Endothelial cell of umbilical vein (primary cell): Measurements from ENCODE around the gene MACO1. TPM values are rescaled to one million over a fixed set of nuclear protein-coding genes. Genes with fewer than 3 reads are reported as not detected.

Experiments used
- BruUV-seq: library from RNA; stranded (reverse); fragments of 400-500 nt; replicated peaks from 2 replicates; lab custom pipeline; 2021; lab: Mats Ljungman, UMichigan
- CTCF ChIA-PET: fragments of 300-600, 350-600 bp; sonication (Branson Sonifier 250); formaldehyde crosslinking; loops from one replicate; lab custom pipeline; 2021; ENCODE audit warnings: antibody characterized with exemption, inconsistent platforms; lab: Charles Lee
- POLR2A ChIA-PET: fragments of 300-600, 350-600 bp; sonication (Branson Sonifier 250); formaldehyde crosslinking; loops from one replicate; lab custom pipeline; 2021; ENCODE audit warnings: antibody characterized with exemption, inconsistent platforms; lab: Charles Lee
- DNase-seq: peaks from one replicate; pipeline ENCODE4 v3.0.0-alpha.2; 2011; ENCODE audit warnings: low read depth, low spot score
- FAIRE-seq: peaks from 2 replicates; lab custom pipeline; 2011; peaks lifted over from hg19 to GRCh38; lab: Jason Lieb, UNC
- H2AFZ ChIP-seq: 2 replicates; pipeline ENCODE4 v1.6.0; 2012; ENCODE audit warnings: low read depth, low read length, control low read depth, inconsistent platforms
- H3K27ac ChIP-seq: 2 replicates; pipeline ENCODE4 v1.5.1; 2011; ENCODE audit warnings: low read depth, mild to moderate bottlenecking, control low read depth, low read length, moderate library complexity; ENCODE audit not compliant: insufficient read depth
- H3K27me3 ChIP-seq, 2 experiments: 2 replicates each; pipeline versions ENCODE4 v1.6.0 to v1.6.1; 2011; ENCODE audit warnings: low read length in 2 of 2, mixed read lengths in 1 of 2; ENCODE audit not compliant: control insufficient read depth in 2 of 2, insufficient read depth in 2 of 2
- H3K36me3 ChIP-seq, 2 experiments: 2 replicates in 1 of 2; 3 replicates in 1 of 2; pipeline ENCODE4 v1.5.1; 2011; ENCODE audit warnings: low read length in 2 of 2, mild to moderate bottlenecking in 1 of 2, moderate library complexity in 1 of 2; ENCODE audit not compliant: control insufficient read depth in 2 of 2, insufficient read depth in 2 of 2; ENCODE audit errors: extremely low read depth in 1 of 2
- H3K4me1 ChIP-seq: 3 replicates; pipeline ENCODE4 v1.5.1; 2011; ENCODE audit warnings: mild to moderate bottlenecking, low read length; ENCODE audit not compliant: control insufficient read depth, insufficient read depth; ENCODE audit errors: extremely low read depth
- H3K4me2 ChIP-seq: 2 replicates; pipeline ENCODE4 v1.6.1; 2011; ENCODE audit warnings: low read length, control low read depth, mixed read lengths; ENCODE audit not compliant: insufficient read depth
- H3K4me3 ChIP-seq, 3 experiments: fragments of 200-600 bp in 1 of 3; sonication (generic), shearing (Covaris generic) in 1 of 3; replicated peaks in 1 of 3; 2 replicates each; pipeline ENCODE4 v1.5.1; 2011 to 2016; ENCODE audit warnings: control low read depth in 3 of 3, low read length in 3 of 3, mild to moderate bottlenecking in 2 of 3, inconsistent platforms in 1 of 3, low read depth in 1 of 3, moderate library complexity in 1 of 3; ENCODE audit not compliant: insufficient read depth in 1 of 3
- H3K79me2 ChIP-seq: 2 replicates; pipeline ENCODE4 v1.6.0; 2012; ENCODE audit warnings: low read length, inconsistent platforms; ENCODE audit not compliant: control insufficient read depth, insufficient read depth
- H3K9ac ChIP-seq: replicated peaks from 2 replicates; pipeline ENCODE3; 2011; ENCODE audit warnings: low read length, control low read depth; ENCODE audit not compliant: insufficient read depth; ENCODE audit errors: extremely low read depth
- H3K9me1 ChIP-seq: replicated peaks from 3 replicates; pipeline ENCODE4 v1.6.0; 2011; ENCODE audit warnings: mild to moderate bottlenecking, low read length; ENCODE audit not compliant: control insufficient read depth, insufficient read depth; ENCODE audit errors: extremely low read depth
- H3K9me3 ChIP-seq: replicated peaks from 2 replicates; pipeline ENCODE4 v1.5.1; 2012; ENCODE audit warnings: low read length, inconsistent platforms; ENCODE audit not compliant: control insufficient read depth, insufficient read depth
- H4K20me1 ChIP-seq: replicated peaks from 2 replicates; pipeline ENCODE3; 2011; ENCODE audit warnings: mild to moderate bottlenecking, low read length; ENCODE audit not compliant: control insufficient read depth, insufficient read depth; ENCODE audit errors: extremely low read depth
- CTCF ChIP-seq, 2 donors: IDR thresholded peaks; 1 replicate in 1 of 2; 2 replicates in 1 of 2; pipeline ENCODE4 v1.5.1; 2011; ENCODE audit warnings: low read length in 2 of 2, mild to moderate bottlenecking in 2 of 2, moderate library complexity in 2 of 2, control low read depth in 1 of 2, inconsistent platforms in 1 of 2, low read depth in 1 of 2; ENCODE audit not compliant: insufficient read depth in 1 of 2; ENCODE audit errors: extremely low read depth in 1 of 2
- FOS ChIP-seq: IDR thresholded peaks from 2 replicates; pipeline ENCODE4 v1.6.1; 2011; ENCODE audit warnings: mild to moderate bottlenecking, low read length, moderate library complexity, borderline replicate concordance; ENCODE audit not compliant: insufficient read depth
- GATA2 ChIP-seq: IDR thresholded peaks from 2 replicates; pipeline ENCODE4 v1.7.0; 2011; ENCODE audit warnings: low read depth, mild to moderate bottlenecking, moderate library complexity, mixed read lengths, low read length; ENCODE audit not compliant: insufficient read length, insufficient read depth
- JUN ChIP-seq: IDR thresholded peaks from 2 replicates; pipeline ENCODE4 v1.6.1; 2011; ENCODE audit warnings: borderline replicate concordance, low read depth; ENCODE audit not compliant: insufficient read length, insufficient read depth
- POLR2AphosphoS5 ChIP-seq: IDR thresholded peaks from 2 replicates; pipeline ENCODE4 v1.6.1; 2012; ENCODE audit warnings: low read depth, mild to moderate bottlenecking, control low read depth, low read length, moderate library complexity; ENCODE audit not compliant: insufficient read depth
- dilution Hi-C: fragments of 300-500 bp; cut with MboI; formaldehyde crosslinking; loops from one replicate; pipeline ENCODE4 v1.15.0; 2019; ENCODE audit warnings: low sequenced_read_pairs; ENCODE audit not compliant: extremely low pct_ligation_motif_present
- intact Hi-C: fragments of 100-400 bp; cut with micrococcal nuclease; formaldehyde crosslinking; loops from one replicate; pipeline ENCODE4 v1.10.0; 2022
- polyA plus RNA-seq, 4 experiments: library from polyadenylated mRNA; depleted of rRNA in 3 of 4; stranded (reverse) in 3 of 4; unstranded in 1 of 4; fragments of >200 nt; gene quantifications; 2 replicates each; pipeline versions ENCODE4 v1.2.1 to v1.2.3, GENCODE V29; 2011 to 2012; ENCODE audit warnings: missing spikeins in 1 of 4
- total RNA-seq: library from RNA; stranded (reverse); gene quantifications from 2 replicates; pipeline ENCODE4 v1.2.3, GENCODE V29; 2021

The MACO1 gene
- total and polyA plus RNA-seq, 2 donors (not counting 3 experiments of a cell fraction or from before 2014, with no cell fraction given): 7.7 to 24.4 TPM

- no peaks in the 10 kb centered on the region for H3K4me1 ChIP-seq
- no peak overlapping the region for H3K27ac ChIP-seq
- H3K79me2 ChIP-seq: peaks cover 4% of the 10 kb centered on the region
- no peak overlapping the region for H3K4me2 ChIP-seq
- intact Hi-C loops (loop anchor here (5.0 kb wide), 1 partner anchor 54 kb away; the partner anchor contains the start of gene MACO1), dilution Hi-C loops (no loop called here)
- no peak overlapping the region for H3K4me3 ChIP-seq
- peaks cover 6 to 12% of the 10 kb centered on the region in 2 experiments for H3K36me3 ChIP-seq
- H2AFZ ChIP-seq: no peak overlapping the region
- no peaks in the 10 kb centered on the region for H3K9me3 ChIP-seq
- DNase-seq (no peak), FAIRE-seq (no peak)
- H4K20me1 ChIP-seq: no peaks in the 10 kb centered on the region
- H3K9ac ChIP-seq: no peak overlapping the region
- TF ChIP-seq FOS (no peak), CTCF (IDR thresholded peaks at IDR 0.05; ENCODE audit: extremely low read depth in 1 of 2, insufficient read depth in 1 of 2, low read depth in 1 of 2, low read length in 2 of 2) (peak in 1 of 2 donors; percentile 14), GATA2 (no peak), JUN (no peak)
- CTCF ChIA-PET: interaction anchor here (1.0 to 2.4 kb wide), 5 partner anchors 11 to 83 kb away, joined by 3 to 10 read pairs (median 4); no protein-coding TSS in a partner anchor
- no TSS peak for BruUV-seq
- H3K9me1 ChIP-seq: no peaks in the 10 kb centered on the region
- POLR2A ChIA-PET: no interaction called here
- H3K27me3 ChIP-seq: no peaks in the 10 kb centered on the region
These were observed 55.9 kb downstream of the MACO1 start for GRCh38 chr1:25486602-25487001.

GRCh38 chr1:25487628-25488027 lies 56.9 kb downstream of the MACO1 start:
- dilution Hi-C loops (no loop called here), intact Hi-C loops (loop anchor here (5.0 kb wide), 1 partner anchor 55 kb away; the partner anchor contains the start of gene MACO1)
- Histone ChIP-seq H2AFZ (no peak overlapping the region), H3K27ac (no peak overlapping the region), H3K27me3 (no peaks in the 10 kb centered on the region), H3K9me1 (no peaks in the 10 kb centered on the region), H3K4me2 (no peak overlapping the region), H3K9me3 (no peaks in the 10 kb centered on the region), H3K9ac (no peak overlapping the region), H3K79me2 (peaks cover under 1% of the 10 kb centered on the region), H3K36me3 (peaks cover 11 to 20% of the 10 kb centered on the region in 2 experiments), H3K4me1 (no peaks in the 10 kb centered on the region), H3K4me3 (no peak overlapping the region), H4K20me1 (no peaks in the 10 kb centered on the region)
- CTCF ChIA-PET: interaction anchor here (0.8 to 2.0 kb wide), 9 partner anchors 9 to 84 kb away, joined by 3 to 10 read pairs (median 5); no protein-coding TSS in a partner anchor
- POLR2A ChIA-PET: no interaction called here
- no peak for DNase-seq
- BruUV-seq: no TSS peak
- no peak for FAIRE-seq
- no peak for TF ChIP-seq POLR2AphosphoS5
- peak; percentile 42 to 58 for TF ChIP-seq CTCF (IDR thresholded peaks at IDR 0.05; ENCODE audit: extremely low read depth in 1 of 2, insufficient read depth in 1 of 2, low read depth in 1 of 2, low read length in 2 of 2)
